ENCODE results near the gene MRGPRG.

DNA sequence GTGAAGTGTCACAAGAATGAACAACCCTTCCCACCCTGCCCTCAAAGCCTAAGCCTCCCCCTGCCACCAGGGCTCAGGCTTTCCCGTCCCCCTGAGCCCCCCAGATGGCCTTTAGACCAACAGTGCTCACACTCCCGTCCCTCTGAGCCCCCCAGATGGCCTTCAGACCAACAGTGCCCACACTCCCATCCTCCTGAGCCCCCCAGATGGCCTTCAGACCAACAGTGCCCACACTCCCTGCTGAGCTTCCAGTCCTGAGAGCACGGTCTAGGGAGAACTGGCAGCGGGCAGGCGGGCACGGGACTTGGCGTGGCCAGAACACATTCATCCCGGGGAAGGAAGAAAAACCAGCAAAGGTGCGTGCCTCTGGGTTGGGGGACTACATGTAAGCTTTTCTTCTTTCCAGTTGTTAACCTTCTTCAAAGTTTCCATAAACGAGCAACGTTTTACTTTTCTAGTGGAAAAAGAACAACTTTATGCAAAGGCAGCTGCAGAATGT, 2.5 kb downstream of the MRGPRG start:
- TF ChIP-seq, protein P1, sequence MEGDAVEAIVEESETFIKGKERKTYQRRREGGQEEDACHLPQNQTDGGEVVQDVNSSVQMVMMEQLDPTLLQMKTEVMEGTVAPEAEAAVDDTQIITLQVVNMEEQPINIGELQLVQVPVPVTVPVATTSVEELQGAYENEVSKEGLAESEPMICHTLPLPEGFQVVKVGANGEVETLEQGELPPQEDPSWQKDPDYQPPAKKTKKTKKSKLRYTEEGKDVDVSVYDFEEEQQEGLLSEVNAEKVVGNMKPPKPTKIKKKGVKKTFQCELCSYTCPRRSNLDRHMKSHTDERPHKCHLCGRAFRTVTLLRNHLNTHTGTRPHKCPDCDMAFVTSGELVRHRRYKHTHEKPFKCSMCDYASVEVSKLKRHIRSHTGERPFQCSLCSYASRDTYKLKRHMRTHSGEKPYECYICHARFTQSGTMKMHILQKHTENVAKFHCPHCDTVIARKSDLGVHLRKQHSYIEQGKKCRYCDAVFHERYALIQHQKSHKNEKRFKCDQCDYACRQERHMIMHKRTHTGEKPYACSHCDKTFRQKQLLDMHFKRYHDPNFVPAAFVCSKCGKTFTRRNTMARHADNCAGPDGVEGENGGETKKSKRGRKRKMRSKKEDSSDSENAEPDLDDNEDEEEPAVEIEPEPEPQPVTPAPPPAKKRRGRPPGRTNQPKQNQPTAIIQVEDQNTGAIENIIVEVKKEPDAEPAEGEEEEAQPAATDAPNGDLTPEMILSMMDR (IDR thresholded peaks at IDR 0.05; ENCODE audit: low read depth, low read length, poor library complexity, severe bottlenecking): no peak
- TF ChIP-seq EZH2phosphoT487 (IDR thresholded peaks at IDR 0.05; ENCODE audit: borderline replicate concordance, low read length): no peak
